HG03460 (cell line): ENCODE measurements around the gene PSMB9.

Source experiments
- ATAC-seq: cut with Tn5 transposase; IDR thresholded peaks from one replicate; pipeline ENCODE4 v1.9.1; 2021; ENCODE audit not compliant: unreplicated experiment

The PSMB9 gene

DNA sequence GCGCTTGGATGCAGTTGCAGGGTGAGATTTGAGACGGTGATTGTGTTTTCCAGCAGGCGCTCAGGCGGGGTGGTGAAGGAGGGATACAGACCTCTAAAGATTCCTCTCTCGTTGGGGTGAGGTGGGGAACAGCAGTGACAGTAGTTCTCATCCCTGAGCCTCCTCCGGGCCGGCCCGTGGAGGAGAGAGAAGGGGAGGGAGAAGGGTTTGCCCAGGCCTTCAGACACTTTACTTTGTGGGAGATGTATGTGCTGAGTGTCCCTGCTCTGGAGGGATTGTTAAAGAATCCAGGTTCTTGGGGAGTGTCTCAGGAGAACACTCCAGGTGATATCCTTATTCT, 41.0 kb downstream of the PSMB9 start:
- no peak for ATAC-seq

DNA sequence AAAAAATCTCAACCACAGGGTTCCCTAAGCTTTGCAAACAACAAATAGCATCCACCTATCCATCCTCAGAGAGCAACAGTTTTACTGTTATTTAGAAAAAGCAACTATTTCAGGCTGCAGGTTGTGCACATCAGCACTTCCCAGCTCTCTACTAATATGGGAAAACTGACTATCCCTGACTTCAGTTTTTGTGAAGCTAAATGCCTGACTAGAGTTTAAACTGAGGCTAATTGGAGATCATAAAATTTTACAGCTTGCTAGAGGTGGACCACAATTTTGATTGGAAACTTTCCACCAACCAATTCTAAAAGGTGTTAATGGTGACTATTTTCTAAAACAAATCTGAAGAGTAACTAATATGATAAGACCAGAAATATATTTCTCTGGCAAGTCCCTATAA, 50.0 kb downstream of the PSMB9 start:
- no peak for ATAC-seq

DNA sequence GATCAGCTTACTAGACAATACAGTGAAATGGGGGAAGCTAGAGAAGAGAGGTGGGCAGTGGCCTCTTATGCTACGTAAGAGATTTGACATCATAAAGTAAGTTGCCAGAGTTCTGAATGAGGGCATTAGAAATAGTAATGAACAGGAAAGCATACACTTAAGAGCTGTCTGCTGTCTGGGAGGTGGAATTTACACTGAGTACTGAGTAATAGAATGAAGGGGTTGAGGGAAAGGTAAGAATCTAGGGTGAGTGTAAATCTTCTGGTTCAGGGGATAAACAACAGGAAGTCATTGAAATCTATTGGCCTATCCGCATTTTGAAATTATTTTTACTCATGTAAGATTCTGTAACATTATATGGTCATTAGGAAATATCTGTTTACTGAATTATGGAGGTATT, 51.1 kb downstream of the PSMB9 start:
- ATAC-seq, result no peak

DNA sequence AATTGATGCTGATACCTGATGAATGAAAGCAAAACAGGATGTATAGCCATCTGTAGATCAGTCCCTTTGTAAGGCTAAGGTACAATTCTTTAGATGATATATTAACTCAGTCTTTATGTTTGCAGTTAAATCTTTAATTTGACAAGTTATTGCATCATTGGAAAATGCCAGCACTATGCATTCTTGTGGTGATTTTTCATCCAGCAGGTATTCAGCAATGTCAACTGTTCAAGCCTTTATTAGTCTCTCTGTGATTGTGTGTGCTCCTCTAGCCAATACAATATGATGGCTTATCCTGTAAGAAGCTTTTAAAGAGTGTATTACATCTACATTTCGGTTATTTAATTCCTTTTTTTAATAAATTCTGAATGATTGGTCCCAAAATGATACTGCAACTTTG, 52.5 kb downstream of the PSMB9 start:
- no peak for ATAC-seq

DNA sequence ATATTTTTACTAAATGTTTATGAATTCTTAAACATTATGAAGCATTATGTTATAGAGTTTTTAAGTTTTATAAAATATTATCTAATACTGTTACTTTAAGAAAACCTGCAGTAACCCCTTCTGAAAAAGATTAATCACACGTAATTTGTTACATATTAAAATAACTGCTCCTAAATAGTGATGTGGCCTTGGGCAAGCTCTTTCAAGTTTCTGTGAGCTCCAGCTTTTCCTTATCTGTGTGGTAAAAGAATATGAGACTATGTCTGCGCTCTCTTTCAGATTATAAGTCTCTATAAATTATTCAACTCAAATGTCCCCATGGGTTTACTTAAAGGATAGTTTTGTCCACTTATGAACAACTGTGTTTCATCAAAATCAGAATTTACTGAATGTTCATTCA, 54.9 kb downstream of the PSMB9 start:
- ATAC-seq, result no peak
